LHCN-M2 (cell line): ENCODE measurements around the gene WDR59. TPM values are rescaled to one million over a fixed set of nuclear protein-coding genes. Genes with fewer than 3 reads are reported as not detected.
"Not testable (repeated sequence)": the region's sequence is repeated elsewhere in the genome, so short reads cannot be mapped to it uniquely, and the experiment has no call there.

Source experiments
- DNase-seq: peaks from one replicate; pipeline ENCODE4 v3.0.0-alpha.2; 2012; ENCODE audit warnings: low read depth
- total RNA-seq: library from RNA; depleted of rRNA; stranded (reverse); fragments of >200 nt; gene quantifications from 2 replicates; pipeline ENCODE4 v1.2.3, GENCODE V29; 2014

Gene WDR59
- total RNA-seq, 1 experiment from 2014 or later = 10.0 TPM

GRCh38 chr16:75012380-75013081, 27.6 kb upstream of the WDR59 start:
- no peak for DNase-seq

DNA sequence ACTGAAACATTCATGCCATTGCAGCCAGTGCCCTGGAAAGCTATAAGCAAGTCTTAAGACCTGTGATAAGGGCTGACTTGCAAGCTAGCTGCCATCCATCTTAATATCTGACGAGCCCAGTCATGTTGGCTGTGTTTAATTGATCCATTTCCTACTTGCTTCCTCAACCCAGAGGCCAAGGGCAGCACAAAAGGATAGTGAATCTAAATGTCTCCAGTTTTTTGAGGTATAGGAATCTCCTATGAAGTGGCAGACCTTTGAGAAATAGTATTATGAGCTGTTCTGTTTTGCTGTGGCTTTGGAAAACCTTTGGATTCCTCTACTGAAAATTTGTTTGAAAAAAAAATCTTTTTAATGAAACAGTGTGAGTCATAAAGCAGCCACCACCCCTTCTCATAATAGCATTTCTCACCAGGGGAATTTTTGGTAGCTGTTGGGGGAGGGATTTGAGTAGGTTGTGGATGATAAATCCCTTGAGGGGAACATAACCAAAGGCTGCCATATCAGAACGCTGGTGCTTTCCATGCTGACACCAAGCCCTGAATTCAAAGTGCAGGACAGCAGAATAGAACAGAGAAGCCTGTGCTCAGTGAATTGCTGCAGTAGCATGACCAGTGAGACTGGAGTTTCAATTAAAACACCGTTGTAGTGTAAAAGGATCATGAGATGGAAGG, 26.8 kb upstream of the WDR59 start:
- peak; percentile 91 for DNase-seq

DNA sequence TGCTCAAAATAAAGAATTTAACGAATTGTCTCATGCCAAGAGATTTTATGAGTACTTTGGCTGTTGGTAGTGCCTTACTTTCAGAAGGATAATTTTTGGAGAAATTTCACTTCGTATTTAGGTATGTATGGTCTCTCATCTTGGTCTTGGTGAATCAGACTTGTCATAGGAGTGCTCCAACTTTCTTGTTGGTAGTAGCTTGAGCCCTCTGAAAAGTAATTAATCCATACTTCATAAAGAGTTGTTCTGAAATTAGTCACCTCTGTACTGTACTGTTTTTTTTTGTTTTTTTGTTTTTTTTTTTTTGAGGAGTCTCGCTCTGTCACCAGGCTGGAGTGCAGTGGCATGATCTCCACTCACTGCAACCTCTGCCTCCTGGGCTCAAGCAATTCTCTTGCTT, 25.5 kb upstream of the WDR59 start:
- no peak for DNase-seq

DNA sequence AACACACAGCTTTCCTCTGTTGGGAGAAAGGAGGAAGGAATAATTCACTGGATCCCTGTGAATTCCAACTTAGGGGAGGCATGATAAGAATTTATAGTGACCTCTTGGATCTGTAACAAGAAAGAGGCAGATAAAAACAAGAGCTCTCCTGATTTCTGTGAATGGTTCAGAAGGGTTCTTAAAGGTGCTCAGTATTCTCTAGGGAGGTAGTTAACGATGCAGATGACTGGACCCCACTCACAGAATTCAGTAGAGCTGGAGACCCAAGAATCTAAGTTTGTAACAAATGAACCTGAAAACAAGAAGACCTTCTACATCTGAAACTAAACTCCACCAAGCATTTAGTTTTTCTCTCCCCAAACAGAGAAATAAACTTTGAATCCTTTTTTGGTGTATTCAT, 22.5 kb upstream of the WDR59 start:
- DNase-seq = no peak

GRCh38 chr16:75005697-75006096, 20.8 kb upstream of the WDR59 start:
- DNase-seq = no peak

GRCh38 chr16:75004460-75004859, 19.5 kb upstream of the WDR59 start:
- DNase-seq = no peak

DNA sequence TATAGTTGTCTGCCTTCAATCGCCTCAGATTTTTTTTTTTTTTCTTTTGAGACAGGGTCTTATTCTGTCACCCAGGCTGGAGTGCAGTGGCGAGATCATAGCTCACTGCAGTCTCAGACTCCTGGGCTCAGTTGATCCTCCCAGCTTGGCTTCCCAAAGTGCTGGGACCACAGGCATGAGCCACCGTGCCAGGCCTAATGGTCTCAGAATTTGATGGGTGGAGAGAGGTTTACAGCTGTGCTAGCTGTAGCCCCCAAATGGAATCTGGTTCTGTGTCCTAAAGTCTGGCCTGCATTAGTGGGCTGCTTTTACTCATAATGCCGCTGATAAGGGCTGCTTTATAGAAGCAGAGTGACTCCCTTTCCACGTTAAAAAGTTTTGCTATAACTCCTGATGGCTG, 19.0 kb upstream of the WDR59 start:
- no peak for DNase-seq

DNA sequence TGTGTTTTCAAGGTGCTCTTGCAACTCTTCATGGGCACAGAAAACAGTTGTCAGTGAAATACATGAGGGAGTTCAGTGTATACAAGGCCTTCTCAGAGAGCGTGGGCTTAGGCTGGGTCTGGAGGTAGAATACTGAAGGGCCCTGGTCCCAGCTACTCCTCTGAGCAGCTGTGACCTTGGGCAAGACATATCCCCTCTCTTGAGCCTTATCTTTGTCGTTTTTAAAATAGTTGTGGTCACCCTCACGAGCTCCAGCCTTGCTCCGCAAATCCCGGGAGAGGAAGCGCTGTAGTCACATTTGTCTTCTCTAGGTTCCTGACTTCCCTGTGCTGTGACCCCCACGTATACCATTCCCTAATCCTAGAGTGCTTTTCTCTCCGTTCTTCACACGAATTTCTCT, 17.6 kb upstream of the WDR59 start:
- DNase-seq = no peak

DNA sequence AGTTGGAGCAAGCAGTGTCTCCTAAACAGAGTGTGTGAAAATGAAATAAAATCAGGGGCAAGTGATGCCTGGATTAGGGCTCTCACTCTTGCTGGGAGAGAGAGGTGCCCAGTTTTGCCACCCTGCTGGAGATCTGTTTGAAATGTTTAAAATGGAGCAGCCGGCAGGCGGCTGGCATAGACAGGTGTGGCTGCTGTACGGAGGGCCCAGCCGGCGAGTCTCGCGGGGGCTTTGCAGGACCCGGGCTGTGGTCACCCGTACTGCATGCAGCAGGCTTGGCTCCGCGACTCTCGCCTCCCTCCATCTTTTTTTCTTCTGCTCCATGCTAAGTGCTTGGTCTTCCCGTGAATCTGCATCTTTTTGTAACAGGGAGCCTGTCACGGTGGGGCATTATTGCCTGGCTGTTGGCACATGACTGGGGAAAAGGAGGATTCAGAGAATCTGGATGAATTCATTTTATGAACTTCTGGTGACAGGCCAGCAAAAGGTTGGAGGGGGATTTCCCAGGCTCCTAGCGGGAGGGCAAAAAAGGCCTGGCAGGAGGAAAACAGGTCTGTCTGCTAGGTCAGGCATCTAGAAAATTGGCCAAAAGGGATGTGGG, 15.7 kb upstream of the WDR59 start:
- peak; percentile 6 for DNase-seq

GRCh38 chr16:74999609-75000480, 14.9 kb upstream of the WDR59 start:
- DNase-seq = peak; percentile 15

GRCh38 chr16:74999219-74999608, 14.3 kb upstream of the WDR59 start:
- DNase-seq = peak; percentile 21

GRCh38 chr16:74998481-74999218, 13.7 kb upstream of the WDR59 start, which contains the start of gene ZNRF1:
ZNRF1 (plus strand) TSS chr16:74999024; CDS start chr16:74999672, 648 bp downstream.
- DNase-seq = peak; percentile 74

GRCh38 chr16:74997042-74997491, 12.1 kb upstream of the WDR59 start:
- no peak for DNase-seq

DNA sequence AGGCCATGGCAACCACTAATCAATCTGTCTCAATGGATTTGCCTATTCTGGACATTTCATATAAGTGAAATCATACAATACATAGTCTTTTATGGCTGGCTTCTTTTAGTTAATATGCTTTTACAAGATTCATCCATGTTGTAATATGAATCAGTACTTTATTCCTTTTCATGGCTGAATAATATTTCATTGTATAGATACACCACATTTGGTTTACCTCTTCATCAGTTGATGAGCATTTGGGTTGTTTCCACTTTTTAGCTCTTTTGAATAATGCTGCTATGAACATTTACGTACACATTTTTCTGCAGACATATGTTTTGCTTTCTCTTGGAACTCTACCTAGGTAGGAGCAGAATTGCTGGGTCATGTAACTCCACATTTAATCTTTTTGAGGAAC, 11.1 kb upstream of the WDR59 start:
- DNase-seq = no peak

DNA sequence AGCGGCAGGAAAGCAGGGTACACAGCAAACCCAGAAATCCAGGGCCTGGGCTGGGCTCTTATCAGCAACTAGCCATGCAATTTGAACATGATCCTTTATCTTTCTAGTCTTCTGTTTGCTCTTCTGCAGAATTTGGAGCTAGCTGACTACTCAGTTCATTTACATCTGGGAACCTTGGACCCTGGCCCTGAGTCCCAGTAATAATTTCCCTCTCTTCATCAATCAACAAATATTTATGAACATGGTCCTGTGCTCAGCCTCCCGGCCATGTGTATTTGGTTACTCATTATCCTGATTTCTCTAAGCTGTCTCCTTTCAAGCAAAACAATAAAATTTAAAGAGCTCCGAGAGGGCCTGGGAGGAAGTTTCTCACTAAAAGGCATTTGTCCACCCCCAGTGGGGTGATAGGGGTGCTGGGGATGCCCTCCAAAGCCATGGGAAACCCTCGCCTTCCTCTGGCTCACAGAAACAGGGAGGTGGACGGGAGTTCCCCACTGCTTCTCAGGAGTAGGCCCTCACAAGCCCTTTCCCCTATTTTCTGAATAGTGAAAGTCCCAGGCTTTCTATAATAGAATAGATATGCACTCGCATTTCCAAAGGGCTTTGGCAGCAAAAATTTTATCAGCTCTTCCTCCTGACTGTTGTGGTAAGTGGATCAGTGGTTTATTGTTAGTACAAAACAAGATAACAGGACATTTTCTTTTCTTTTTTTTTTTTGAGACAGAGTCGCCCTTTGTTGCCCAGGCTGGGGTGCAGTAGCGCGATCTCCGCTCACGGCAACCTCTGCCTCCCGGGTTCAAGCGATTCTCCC, 6.9 kb upstream of the WDR59 start:
- no peak for DNase-seq

- no peak for DNase-seq
Observed at GRCh38 chr16:74991268-74991592, 6.3 kb upstream of the WDR59 start.

DNA sequence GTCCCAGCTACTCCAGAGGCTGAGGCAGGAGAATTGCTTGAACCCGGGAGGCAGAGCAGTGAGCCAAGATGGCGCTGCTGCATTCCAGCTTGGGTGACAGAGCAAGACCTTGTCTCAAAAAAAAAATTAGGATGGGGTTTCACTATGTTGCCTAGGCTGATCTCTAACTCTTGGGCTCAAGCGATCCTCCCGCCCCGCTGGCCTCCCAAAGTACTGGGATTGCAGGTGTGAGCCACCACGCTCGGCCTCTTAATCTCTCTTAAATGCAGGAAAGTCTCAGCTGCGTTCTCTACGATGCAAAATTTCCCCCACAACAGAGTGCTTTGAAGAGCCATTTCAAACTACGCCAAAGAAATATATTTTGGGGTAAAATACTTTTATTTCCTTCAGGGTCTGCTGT, 5.9 kb upstream of the WDR59 start:
- DNase-seq = no peak

DNA sequence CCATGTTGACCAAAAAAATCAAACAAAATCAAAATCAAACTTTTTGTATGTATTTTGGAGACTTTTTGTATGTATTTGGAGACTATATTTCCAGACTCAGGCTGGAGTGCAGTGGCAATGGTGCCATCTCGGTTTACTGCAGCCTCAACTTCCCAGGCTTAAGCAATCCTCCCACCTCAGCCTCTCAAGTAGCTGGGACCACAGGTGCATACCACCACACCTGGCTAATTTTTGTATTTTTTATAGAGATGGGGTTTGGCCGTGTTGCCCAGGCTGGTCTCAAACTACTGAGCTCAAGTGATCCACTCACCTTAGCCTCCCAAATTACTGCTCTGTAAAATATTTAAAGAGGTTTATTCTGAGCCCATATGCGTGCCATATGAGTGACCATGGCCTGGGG, 4.9 kb upstream of the WDR59 start:
- not testable (repeated sequence) for DNase-seq

GRCh38 chr16:74987027-74987681, 2.2 kb upstream of the WDR59 start:
- DNase-seq = no peak

- no peak for DNase-seq
Observed at GRCh38 chr16:74984194-74984528, 762 bp downstream of the WDR59 start.
